ENCODE measurements around the gene RABGAP1L.
A peak's percentile ranks its signal among the peaks of the same experiment; 100 is the strongest.

The RABGAP1L gene

DNA sequence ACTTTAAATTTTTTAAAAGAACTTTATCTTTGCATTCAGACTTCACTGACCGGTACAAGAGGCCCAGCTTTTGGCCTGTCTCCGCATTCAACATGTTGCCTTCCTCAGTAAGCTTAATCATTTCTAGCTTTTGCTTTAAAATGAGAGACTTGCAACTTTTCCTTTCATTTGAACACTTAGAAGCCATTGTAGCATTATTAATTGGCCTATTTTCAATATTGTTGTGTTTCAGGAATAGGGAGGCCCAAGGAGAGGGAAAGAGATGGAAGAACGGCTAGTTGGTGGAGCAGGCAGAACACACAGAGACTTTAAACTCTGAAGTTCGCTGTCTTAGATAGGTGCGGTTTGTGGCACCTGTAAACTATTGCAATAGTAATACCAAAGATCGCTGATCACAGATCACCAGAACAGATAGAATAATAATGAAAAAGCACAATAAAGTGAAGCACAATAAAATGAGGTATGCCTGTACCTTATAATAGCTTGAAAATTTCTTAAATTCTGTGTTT, 31.4 kb downstream of the RABGAP1L start:
- no peak for DNase-seq (ENCODE audit: low read depth)
- no peak overlapping the region for H3K4me3 ChIP-seq (ENCODE audit: low read depth, low read length)

DNA sequence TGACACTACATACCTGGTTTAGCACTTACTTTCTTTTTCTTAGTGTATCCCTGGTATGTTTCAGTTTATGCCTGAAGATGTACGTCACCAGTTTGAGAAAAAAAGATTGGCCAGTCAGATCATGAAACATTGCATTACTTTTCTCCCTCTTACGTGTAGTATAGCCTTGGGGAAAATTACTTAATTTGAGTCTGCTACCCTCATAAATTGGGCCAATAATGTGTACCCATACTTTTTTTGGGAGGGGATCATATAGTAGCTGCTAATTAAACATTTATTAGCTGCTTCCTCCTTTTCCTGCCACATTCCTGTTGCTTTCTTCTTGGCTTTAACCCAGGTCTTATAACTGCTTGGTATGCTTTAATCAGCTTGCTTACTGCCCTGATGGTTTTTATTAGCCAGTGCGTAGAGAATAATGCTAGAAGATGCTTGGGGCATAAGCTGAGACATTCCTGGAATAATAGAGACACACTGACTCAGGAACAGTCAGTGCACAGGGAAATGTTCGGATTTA, 32.1 kb downstream of the RABGAP1L start:
- peak; percentile 11 for DNase-seq (ENCODE audit: low read depth)
- H3K4me3 ChIP-seq (ENCODE audit: low read depth, low read length), result no peak overlapping the region

DNA sequence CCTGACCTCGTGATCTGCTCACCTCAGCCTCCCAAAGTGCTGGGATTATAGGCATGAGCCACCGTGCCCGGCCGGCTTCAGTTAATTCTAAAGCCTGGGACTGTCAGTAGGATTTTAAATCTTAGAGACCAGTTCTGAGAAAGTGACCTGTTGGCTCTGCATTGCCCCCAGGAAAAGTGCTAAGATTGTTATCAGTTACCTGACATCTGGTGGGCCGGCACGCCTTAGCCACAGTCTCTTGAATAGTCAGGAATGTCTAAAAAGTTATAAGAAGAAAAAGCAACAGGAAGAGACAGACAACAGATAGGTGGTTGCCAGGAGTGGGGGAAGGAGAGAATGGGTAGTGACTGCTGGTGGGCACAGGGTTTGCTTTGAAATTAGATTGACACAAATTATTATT, 35.1 kb downstream of the RABGAP1L start:
- DNase-seq (ENCODE audit: low read depth), result no peak
- no peak overlapping the region for H3K4me3 ChIP-seq (ENCODE audit: low read depth, low read length)

DNA sequence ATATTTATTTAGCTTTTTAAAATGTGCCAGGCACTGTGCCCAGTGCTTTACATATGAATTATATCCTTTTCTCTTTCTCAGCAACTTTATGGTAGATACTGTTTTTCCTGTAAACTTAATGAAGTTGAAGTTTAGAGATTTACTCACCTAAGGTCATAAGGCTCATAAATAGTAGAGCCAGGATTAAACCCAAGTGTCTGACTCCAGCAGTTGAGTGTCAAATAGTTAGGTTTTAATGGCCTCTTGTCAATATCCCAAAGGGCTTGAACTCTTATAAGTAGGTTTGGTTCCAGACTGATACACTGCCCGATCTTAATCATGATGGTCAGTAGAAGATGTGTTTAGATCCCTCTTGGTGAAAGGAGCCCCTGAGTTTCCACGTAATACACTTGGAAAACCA, 37.8 kb downstream of the RABGAP1L start:
- no peak overlapping the region for H3K4me3 ChIP-seq (ENCODE audit: low read depth, low read length)

DNA sequence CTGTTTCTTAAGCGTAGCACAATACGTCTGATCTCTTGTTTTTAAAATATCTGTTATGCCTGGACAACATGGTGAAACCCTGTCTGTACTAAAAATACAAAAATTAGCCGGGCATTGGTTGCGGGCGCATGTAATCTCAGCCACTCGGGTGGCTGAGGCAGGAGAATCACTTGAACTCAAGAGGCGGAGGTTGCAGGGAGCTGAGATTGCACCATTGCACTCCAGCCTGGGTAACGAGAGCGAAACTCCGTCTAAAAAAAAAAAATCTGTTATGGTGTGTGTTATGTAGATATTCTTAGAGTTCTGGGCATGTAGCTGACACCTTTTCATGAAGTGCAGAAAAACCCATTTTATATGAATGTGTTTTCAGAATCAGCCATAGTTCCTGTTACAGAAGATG, 38.2 kb downstream of the RABGAP1L start:
- DNase-seq (ENCODE audit: low read depth), result no peak
- no peak overlapping the region for H3K4me3 ChIP-seq (ENCODE audit: low read depth, low read length)

More for the DNA sequence above, 37.8 kb downstream of the RABGAP1L start:
- no peak for DNase-seq (ENCODE audit: low read depth)

DNA sequence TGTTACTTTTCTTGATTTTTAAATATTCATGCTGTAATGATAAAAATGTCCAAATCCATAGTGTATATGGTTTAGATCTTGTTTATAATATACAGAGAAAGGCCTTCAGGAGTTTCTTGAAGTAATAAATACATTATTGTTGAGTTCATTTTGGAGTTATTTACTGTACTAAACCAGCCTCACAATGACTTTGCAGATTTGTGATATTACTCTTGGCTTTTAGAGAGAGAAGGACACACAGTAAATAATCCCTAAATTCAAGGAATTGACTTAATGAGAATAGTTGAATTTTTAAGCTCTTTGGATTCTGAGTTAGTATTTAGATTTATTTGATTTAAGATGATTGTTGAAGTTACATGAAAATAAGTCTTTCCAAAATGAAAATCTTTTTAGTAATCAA, 38.9 kb downstream of the RABGAP1L start:
- no peak overlapping the region for H3K4me3 ChIP-seq (ENCODE audit: low read depth, low read length)
- DNase-seq (ENCODE audit: low read depth), result no peak

DNA sequence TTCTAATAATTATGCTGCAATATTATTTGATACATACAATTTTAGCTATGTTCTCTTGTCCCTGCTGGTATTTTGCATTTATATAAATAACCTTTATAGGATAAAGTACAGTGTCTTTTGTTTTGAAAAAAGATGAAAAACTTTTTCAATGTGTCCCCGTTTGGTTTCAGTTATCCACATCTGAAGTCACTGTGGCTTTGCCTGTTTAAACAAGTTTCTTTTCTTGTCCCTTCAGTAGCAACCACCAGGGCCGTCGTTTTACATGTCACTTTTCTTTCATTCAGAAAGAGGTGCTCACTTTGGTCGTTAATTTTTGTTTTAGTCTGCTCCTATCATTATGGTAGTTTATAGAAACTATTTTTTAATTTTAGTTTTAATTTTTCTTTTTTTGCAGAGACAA, 41.4 kb downstream of the RABGAP1L start:
- no peak for DNase-seq (ENCODE audit: low read depth)
- no peak overlapping the region for H3K4me3 ChIP-seq (ENCODE audit: low read depth, low read length)

DNA sequence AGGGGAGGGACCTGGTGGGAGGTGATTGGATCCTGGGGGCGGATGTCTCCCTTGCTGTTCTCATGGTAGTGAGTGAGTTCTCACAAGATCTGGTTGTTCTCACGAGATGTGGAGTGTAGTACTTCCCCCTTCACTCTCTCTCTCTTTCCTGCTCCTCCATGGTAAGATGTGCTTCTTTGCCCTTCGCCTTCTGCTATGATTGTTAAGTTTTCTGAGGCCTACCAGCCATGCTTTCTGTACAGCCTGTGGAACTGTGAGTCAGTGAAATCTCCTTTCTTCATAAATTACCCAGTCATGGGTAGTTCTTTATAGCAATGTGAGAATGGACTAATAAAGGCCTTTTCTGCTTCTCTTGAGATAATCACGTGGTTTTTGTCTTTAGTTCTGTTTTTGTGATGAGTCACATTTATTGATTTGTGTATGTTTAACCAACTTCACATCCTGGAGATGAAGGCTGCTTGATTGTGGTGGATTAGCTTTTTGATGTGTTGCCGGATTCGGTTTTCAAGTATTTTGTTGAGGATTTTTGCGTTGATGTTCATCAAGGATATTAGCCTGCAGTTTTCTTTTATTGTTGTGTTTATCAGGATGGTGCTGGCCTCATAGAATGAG, 45.5 kb downstream of the RABGAP1L start:
- DNase-seq (ENCODE audit: low read depth), result no peak
- H3K4me3 ChIP-seq (ENCODE audit: low read depth, low read length), result no peak overlapping the region

DNA sequence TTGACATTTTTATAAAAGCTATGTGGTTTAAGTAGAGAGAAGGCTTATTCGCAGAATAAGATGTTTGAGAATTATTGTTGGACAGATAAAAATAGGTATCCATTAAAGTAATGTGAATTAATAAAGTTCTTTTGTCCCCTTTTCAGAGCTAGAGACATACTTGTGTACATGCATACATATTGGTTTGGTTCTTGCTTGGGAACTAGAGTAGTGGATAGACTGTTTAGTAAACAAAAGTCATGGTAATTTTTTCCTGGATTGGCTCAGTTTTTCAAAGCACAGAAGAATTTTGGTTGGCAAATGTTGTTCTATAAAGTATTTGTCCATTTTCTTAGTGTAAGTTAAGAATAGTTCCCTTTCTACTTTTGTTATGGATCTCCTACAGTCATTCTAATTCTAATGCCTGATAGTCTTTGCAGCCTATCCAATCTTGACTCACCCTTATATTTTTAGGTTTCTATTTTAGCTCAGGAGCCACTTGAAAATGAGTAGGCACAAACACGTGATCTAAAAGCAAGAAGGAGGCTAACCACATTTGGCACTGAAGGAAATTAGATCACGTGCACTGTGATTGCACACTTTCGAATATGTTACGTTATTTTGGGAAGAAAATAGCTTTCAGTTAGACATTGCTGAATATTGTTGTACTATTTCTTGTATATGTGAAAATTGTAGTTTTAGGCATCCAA, 47.0 kb downstream of the RABGAP1L start:
- no peak overlapping the region for H3K4me3 ChIP-seq (ENCODE audit: low read depth, low read length)
- DNase-seq (ENCODE audit: low read depth), result no peak

DNA sequence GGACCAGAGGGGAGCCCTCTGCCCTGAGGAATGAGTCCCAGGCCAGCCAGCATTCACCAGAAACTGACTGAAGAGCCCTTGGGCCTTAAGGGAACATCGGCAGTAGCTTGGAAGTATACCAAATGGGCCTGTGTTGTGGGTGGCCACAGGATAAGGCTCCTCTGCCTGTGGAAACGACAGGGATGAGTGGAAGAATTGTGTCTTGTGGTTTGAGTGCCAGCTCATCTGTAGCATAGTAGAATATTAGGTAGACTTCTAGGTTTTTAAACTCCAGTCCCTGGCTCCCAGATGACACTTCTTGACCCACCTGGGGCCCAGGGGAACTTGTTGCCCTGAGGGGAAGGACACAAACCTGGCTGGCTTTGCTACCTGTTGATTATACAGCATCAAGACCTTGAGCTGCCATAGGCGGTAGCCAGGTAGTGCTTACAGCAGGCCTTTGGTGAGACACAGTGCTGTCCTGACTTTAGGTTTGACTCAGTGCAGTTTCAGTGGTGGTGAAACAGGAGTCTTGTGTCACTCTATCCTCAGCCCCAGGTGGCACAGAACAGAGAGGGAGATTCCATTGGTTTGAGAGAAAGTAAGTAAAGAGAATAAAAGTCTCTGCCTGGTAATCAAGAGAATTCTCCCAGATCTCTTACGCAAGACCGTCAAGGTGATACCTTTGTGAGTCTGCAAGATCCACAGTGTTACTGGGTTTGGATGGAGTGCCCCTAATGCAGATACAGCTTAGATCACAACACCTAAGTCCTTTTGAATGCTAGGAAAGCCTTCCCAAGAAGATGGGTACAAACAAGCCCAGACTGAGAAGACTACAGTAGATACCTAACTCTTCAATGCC, 50.2 kb downstream of the RABGAP1L start:
- no peak for DNase-seq (ENCODE audit: low read depth)
- no peak overlapping the region for H3K4me3 ChIP-seq (ENCODE audit: low read depth, low read length)

DNA sequence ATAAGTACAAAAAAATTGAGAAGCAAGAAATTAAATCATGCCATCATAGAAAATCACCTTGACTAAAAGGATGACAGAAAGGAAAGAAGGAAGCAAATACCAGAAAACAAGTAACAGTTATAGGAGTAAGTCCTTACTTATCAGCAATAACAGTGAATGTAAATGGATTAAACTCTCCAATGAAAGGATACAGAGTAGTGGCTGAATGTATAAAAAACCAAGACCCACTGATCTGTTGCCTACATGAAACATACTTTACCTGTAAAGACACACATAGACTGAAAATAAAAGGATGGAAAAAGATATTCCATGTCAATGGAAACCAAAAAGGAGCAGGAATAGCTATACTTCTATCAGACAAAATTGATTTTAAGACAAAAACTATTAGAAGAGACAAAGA, 52.2 kb downstream of the RABGAP1L start:
- no peak for DNase-seq (ENCODE audit: low read depth)
- no peak overlapping the region for H3K4me3 ChIP-seq (ENCODE audit: low read depth, low read length)

DNA sequence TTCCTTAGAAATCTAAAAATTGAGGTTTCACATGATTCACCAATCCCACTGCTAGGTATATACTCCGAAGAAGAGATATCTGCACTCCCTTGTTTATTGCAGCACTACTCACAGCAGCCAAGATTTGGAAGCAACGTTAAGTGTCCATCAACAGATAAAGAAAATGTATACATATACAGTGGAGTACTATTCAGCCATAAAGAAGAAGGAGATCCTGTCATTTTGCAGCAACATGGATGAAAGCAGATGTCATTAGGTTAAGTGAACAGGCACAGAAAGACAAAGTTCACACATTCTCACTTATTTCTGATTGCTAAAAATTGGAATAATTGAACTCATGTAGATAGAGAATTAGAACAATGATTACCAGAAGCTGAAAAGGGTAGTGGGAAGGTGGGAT, 56.4 kb downstream of the RABGAP1L start:
- no peak overlapping the region for H3K4me3 ChIP-seq (ENCODE audit: low read depth, low read length)
- DNase-seq (ENCODE audit: low read depth), result no peak

DNA sequence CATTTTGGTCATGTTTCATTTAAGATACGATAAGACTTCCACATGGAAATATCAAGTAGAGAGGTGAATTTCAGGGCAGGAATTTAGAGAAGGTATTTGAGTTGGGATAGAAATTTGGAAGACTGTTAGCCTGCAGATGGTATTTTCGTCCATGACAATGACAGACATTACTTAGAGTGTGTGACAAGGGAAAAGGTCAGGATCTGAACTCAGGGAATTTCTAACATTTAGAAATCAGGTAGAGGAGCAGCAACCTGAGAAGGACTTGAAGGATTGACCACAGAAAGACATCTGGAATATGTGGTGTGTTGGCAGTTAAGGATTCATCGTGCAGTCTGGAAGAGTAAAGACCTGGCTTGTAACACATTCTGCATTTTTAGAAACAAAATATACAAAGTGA, 57.9 kb downstream of the RABGAP1L start:
- no peak for DNase-seq (ENCODE audit: low read depth)
- H3K4me3 ChIP-seq (ENCODE audit: low read depth, low read length), result no peak overlapping the region

DNA sequence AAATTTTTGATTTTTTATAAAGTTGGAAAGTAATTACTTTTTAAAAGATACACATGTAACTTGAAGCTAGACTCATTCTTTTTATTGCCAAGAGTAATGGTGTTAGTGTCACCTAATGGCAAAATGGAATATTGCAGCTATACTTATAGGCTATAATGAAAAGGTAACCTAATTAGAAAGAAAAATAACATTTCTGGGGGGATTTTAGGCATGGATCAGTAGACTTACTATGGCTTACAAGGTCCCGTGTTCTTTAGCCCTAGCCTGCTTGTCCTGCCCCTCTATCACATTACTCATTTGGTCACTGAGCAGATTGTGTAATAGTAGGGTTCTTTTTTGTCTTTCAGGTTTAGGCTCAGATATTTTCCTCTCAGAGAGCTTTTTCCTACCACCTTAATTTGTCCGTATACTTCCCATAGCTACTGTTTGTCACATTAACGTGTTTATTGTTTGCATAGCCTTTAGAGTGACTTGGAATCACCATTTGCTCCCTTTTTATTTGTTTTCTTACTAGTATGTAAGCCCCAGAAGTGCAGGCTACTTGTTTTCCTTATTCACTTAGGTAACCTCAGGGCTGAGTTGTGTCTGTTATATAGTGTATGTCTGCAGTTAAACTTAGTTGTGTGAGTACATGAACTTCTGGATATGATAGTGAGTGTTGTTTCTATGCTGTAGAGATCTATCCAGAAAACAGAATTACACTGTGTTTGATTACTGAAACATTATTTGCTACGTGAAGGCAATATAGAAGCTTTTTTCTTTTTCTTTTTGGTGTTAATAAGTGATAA, 58.7 kb downstream of the RABGAP1L start:
- H3K4me3 ChIP-seq (ENCODE audit: low read depth, low read length), result no peak overlapping the region
- DNase-seq (ENCODE audit: low read depth), result peak; percentile 13

DNA sequence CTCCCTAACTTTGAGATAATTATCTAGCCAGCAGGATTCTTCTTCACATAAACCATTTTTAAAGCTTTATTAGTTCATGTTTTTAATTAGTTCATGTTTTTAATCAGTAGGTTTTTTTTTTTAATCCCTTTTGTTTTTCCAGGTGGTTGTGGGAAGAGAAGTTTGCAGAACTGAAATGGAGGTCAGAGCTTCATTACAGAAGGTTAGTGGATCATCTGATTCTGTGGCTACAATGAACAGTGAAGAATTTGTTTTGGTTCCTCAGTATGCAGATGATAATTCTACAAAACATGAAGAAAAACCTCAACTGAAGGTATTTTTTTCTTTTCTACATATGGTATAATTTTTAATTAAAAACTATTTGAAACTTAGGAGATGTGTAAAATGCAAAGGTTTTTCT, 59.7 kb downstream of the RABGAP1L start:
- no peak for DNase-seq (ENCODE audit: low read depth)
- no peak overlapping the region for H3K4me3 ChIP-seq (ENCODE audit: low read depth, low read length)

DNA sequence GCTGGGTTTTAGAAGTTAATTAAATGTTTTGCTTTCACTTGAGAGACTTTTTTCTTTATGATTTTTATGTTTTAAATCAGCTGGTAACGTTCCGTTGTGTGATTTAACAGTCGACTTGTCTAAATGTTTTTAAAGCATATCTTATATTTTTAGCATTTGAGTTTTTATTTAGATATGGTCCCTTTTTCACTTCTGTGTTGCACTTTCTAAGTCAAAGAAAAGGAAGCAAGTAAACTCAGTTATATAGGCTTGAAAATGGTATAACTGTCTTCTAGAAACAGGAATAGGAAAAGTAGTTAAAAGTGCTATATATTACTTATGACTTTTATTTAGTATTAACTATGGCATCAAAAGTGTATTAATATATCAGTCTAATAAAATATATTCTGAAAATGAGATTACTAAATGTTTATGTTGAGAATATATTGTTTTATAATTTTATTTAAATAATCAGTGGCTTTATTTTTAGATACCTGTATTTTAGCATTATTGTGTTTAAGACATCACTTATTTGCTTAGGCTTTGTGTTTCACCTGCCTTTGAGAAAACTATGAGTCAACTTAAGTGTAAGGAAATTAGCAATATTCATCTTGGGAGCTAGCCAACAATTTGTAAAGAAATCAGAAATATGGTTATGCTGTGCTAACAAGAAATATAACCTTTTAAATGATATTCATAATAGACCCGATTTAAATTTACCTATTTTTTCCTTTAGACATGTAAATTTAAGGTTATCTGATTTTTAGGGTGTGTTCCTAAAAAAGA, 60.5 kb downstream of the RABGAP1L start:
- no peak for DNase-seq (ENCODE audit: low read depth)
- no peak overlapping the region for H3K4me3 ChIP-seq (ENCODE audit: low read depth, low read length)

DNA sequence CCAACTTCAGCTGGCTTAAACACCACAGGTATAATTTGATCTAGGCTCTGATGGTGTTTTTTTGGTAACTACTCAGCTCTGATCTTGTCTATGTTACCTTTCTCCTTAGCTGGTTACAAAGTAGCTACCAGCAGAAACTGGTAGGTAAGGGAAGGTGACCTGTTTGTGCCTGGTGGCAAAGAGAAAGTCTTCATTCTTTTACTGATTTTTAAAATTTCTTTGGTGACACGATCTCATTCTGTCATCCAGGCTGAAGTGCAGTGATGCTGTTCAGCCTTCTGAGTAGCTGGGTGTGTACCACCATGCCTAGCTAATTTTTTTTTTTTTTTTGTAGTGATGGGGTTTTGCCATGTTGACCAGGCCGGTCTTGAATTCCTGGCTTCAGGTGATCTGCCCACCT, 62.4 kb downstream of the RABGAP1L start:
- no peak for DNase-seq (ENCODE audit: low read depth)
- no peak overlapping the region for H3K4me3 ChIP-seq (ENCODE audit: low read depth, low read length)

DNA sequence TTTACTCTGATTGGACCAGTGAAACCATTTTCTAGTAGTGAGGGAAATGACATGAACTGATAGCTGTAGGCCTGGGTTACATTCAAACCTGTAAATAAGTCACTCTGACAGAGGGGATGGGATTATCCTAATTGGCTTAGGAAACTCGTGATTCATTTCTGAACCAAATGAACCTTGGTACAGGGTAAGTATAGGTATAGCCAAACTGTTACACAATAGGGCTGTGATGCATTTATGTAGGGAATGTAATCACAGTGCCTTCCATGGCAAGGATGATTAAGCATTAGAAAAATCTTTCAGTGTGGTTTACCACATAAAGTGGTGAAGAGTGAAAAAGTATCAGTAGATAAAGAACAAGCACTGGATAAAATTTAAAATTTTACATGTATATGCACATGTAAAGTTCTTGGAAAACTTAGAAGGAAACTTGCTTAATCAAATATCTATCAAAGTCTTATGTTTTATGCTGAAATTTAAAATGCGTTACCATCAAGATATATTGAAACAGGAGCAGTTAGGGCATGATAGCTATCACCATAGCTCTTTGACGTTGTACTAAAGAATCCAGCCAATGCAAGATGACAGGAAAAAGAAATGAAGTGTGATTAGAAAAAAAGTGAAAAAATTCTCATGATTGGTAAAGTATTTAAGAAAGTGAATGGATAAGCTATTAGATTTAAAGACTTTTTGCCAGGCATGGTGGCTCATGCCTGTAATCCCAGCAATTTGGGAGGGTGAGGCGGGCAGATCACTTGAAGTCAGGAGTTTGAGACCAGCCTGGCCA, 63.0 kb downstream of the RABGAP1L start:
- peak; percentile 72 for DNase-seq (ENCODE audit: low read depth)
- H3K4me3 ChIP-seq (ENCODE audit: low read depth, low read length), result no peak overlapping the region
